UCSD-AML1 (cell line): ENCODE results near the gene TTC27.
"Not testable (repeated sequence)": the region's sequence is repeated elsewhere in the genome, so short reads cannot be mapped to it uniquely, and the experiment has no call there.

Experiments
- DNase-seq: peaks from one replicate; lab custom pipeline; 2025; ENCODE audit not compliant: unreplicated experiment; lab: John Stamatoyannopoulos, UW

The TTC27 gene

DNA sequence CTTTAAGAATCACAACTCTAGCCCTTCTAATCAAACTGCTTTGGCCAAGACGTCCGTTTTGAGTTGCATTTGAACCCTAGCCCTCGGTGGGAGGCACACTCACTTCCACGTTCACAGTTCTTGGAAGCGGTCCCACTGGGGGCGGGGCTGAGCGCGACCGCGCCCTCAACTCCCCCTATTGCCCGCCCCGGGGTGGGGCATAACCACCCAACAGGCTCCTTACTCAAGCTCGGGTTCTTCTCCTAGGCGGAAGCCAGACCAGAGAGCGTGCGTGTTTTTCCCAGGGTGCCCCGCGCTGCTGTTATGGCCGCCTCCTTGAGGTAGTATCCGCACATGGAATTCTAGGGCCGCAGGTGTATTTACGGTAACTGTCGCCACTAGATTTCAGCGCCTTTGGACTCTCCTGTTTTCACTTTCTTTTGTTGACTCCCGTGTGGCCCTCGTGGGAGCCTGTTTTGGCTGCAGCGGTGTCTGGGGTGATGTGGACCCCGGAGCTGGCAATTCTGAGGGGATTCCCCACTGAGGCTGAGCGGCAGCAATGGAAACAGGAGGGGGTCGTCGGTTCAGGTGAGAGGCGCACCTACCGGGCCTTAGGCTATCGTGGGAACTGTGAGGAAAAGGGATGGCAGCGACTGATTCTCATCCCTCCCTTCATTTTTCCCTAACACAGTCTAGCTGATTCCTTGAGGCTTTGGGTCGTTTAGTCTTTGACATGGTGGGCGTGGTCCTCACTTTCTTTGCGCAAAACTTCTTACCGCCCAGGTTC lies at the start of gene TTC27:
TSS of gene TTC27 (plus strand) at position 237 of the 766 bp plus-strand sequence. CDS start at position 480, 243 bp downstream.
- DNase-seq = peak; percentile 94

DNA sequence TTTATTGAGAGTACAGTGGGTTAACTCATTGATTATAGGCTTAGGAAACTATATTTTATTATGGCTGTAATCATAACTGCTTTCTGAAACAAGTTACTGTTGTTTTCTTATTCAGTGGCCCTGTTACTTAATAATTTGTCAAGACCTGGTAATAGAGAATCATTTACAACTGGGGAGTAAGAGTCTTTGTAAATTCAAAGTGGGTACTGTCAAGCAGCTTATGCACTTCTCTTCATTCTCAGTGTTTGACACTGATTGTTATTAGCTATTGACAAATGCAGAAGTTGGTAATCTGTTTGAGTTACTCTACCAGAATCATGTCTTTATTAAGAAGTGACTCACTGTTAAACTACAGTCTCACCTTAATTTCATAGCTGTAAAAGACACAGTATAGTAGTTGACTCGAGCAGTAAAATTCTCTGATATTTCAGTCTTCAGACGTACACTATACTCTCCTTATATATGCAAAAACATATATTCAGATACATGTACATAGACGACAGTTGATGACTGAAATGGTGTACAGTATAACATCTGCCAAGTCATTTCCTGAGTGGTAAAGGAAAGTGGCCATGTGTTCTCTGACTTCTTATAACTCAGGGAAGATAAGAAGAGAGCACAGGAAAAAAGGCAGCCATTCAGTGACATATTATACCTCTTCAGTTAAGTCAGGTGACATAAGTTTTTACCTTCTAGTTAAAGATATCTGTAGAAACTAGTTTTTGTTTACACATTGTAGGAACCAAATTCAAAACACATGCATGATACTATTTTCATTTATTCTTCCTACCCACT lies 36.0 kb upstream of the TTC27 start:
- no peak for DNase-seq

DNA sequence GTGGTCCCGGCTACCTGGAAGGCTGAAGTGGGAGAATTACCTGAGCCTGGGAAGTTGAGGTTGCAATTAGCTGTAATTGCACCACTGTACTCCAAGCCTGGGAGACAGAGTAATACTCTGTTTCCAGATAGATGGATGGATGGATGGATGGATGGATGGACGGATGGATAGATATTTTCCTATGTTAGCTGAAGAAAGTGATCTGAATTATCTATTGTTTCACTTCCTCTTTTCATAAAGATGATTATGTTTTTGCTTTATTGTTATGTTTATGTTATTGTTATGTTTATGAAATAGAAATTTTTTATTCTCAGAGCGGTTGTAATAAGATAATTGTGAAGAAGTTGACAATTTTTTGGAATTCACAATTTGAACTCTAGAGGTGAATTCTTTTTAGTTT lies 33.3 kb upstream of the TTC27 start:
- DNase-seq = no peak

DNA sequence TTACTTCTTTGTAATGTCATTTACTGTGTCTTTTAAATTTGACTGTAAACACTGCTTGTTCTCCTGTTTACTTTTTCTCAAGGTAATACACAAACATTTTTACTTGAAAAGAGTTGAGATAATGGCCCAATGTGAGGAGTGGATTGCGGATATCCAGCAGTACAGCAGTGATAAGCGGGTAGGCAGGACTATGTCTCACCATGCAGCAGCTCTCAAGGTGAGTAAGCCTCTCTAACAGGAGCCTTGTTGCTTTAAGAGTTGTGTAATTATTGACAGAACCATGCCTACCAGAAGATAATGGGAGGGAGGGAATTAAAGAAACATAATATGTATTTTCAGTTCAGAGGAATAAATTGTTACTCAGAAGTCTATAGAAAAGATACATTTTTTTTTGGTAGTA lies 16.5 kb upstream of the TTC27 start:
- no peak for DNase-seq

DNA sequence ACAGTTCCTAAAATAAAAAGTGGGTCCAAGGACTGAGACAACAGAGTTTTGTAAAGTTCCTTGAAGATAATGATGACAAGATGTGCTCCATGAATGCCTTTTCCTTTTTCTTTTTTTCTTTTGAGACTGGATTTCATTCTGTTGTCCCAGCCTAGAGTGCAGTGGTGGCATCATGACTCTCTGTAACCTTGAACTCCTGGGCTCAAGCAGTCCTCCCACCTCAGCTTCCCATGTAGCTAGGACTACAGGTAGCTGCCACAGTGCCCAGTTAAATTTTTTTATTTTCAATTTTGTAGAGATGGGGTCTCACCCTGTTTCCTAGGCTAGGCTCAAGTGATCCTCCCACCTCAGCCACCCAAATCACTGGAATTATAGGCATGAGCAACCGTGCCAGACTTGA lies 16.1 kb upstream of the TTC27 start:
- DNase-seq = no peak

DNA sequence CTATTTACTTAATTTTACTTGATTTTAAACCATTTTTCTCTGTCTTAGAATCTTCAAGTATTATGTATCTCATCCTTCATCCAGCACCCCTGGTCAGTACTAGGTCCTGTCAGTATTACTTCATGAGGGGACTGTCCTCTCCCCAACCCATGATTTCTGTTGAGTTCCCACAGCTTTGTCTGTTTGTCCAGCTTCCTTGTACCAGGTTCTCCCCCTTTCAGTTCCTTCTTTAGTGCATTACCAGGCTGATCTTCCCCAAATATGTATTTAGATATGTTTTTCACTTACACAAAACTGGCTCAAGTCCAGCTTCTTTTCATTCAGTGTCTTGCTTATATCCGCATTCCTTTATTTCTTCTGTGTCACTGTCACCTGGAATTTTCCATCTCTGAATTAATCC lies 13.8 kb upstream of the TTC27 start:
- no peak for DNase-seq

DNA sequence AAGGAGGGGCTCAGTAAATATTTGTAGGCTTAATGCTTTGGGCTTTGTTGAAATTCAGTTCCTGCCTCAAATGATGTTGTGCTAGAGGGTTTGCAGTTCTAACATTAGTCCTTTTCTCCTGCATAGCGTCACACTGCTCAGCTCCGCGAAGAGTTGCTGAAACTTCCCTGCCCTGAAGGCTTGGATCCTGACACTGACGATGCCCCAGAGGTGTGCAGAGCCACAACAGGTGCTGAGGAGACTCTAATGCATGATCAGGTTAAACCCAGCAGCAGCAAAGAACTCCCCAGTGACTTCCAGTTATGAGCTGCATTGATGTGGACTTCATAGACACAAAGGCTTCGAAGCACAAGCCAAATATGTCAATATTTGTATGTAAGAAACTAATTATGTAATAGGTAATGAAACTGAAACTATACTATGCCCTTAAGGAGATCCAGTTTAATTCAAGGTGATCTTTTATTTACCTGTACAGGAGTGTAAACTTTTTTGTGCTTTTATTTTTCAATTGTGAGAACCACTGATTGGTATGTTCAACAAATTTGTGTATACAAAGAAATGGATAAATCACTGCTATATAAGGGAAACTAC lies 10.2 kb upstream of the TTC27 start:
- no peak for DNase-seq

DNA sequence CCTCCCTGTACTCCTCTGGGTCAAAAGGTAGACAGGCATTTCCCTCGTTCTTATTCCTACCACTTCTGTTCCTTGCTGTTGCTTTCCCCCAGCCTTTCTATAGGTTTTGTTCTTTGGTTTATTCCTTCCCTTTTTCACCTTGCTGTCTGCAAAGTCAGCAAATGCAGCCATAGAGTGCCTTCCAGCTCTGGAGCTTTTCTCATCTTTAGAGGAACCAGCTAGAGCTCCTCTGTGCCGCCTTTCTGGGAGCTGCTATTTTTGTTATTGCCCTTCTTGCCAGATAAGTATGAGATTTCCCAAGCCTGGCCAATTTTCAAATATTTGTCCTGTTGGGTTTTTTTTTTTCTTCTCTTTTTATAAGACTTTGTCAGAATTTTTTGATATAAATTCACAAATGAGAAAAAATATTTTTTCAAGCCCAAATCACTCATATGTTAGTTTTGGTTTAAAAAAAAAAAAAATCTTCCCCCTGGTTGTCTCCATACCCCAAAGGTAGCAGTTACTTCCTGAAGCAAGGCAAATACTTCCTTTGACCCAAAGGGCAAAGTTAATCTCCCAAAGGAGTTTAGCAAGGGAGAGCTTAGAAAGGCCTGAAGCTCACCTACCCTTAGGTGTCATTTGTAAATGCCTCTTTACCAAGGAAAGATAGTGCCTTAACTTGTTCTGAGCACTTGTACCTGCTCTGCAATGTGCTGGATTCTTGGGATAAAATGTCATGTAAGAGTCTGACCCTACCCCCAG lies 5.1 kb upstream of the TTC27 start:
- DNase-seq = no peak

DNA sequence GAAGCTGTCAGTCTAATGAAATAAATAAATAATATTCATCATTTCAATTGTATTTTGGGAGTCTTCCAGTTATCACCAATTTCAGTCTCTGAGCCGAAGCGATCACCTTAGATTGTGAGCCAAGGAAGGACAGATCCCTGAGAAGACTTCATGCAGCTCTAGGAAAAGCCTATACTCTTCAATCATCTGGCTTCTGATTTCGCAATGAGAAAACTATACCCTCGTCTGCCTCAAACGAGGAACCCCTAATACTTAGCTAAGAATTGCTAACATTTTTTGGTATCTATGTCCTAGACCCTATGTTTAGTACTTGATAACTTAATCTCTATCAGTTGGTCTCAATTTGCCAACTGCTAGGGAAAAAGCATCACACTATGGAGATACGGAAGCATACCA lies 4.5 kb upstream of the TTC27 start:
- DNase-seq = no peak

DNA sequence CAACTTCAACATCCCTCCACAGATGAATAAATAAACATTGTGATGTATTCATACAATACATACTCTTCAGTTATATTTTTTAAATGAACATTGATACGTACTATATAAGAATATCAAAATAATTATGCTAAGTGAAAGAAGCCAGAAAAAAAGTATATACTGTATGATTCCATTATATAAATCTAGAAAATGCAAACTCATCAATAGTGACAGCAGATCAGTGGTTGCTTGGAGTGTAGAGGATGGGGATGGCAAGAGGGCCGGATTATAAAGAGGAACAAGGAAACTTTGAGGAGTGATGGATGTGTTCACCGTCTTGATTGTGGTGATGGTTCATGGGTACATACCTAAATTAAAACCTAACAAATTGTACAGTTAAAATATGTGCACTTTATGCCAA lies 3.0 kb upstream of the TTC27 start:
- no peak for DNase-seq

DNA sequence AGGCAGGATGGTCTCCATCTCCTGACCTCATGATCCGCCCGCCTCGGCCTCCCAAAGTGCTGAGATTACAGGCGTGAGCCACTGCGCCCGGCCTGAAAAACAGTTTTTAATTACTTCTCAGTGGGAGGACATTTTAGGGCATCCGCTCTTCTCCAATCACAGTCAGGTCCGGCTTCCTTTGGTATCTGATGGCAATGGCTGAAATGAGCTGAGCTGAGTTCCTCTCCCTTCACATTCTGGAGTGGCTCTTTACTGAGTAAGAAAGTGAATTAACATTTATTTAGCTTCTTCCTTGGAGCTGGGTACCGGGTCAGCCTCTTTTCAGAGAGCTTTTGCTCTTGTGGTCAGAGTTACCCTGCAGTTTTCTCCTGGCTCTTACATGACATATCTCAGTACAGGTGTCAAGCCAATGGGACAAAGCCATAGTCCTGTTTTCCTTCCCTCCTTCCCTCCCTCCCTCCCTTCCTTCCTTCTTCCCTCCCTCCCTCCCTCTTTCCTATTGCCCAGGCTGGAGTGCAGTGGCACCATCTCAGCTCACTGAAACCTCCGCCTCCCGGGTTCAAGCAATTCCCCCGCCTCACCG lies 1.1 kb upstream of the TTC27 start:
- no peak for DNase-seq

DNA sequence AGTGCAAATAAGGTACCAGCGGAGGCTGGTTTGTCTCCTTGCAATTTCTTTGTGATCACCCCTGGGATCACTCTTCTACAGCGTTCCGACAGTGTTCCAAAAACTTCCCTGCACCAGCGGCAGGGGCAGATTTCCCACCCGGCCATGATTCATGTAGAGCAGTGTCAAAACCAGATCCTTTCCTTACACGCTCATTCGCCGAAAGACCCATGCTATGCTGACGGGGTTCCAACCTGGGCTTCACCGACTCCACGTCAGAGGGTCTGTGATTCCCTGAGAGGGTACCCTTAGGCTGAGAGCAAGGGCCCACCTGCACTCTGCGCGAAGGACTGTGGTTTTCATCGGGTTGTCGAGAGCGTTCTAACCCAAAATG lies 423 bp upstream of the TTC27 start:
- no peak for DNase-seq

DNA sequence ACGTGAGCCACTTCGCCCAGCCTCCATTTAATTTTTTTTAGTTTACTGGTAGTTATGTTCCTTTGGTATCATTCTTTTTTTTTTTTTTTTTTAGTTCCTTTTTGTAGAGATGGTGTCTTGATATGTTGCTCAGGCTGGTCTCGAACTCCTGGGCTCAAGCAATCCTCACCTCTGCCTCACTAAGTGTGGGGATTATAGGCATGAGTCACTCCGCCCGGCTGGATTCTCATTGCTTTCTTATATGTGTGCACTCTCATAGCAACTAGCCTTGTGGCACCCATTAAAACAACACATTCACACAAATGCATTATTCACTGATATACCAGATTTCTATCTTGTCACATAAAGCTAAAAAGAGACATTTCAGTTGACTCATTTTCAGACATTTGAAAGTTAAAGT lies 4.2 kb downstream of the TTC27 start:
- peak; percentile 15 for DNase-seq

DNA sequence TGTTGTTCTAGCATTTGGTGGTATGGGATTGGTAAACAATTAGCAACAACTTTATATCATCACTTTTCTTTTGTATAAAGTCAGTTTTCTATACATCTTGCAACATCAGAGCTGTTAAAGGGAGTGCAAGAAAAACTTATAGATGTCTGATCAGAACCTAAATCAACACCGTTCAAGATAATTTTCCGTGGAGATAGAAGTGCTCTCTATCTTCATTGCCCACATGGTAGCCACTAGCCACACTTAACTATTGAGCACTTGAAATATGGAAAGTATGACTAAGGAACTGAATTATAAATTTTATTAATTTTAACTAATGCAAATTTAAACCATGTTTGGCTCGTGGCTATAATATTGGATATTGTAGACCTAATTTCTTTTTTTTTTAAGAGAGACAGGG lies 5.2 kb downstream of the TTC27 start:
- no peak for DNase-seq

DNA sequence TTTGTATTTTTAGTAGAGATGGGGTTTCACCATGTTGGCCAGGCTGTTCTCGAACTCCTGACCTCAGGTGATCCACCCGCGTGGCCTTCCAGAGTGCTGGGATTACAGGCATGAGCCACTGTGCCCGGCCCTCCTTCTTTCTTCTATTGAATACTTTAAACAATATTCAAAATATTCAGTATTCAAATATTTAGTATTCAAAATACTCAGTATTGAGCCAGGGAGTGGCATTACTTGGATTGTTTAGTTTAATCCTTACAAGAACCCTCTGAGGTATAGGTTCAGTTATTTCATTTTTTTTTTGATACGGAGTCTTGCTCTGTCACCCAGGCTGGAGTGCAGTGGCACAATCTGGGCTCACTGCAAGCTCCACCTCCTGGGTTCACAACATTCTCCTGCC lies 10.7 kb downstream of the TTC27 start:
- DNase-seq = not testable (repeated sequence)

DNA sequence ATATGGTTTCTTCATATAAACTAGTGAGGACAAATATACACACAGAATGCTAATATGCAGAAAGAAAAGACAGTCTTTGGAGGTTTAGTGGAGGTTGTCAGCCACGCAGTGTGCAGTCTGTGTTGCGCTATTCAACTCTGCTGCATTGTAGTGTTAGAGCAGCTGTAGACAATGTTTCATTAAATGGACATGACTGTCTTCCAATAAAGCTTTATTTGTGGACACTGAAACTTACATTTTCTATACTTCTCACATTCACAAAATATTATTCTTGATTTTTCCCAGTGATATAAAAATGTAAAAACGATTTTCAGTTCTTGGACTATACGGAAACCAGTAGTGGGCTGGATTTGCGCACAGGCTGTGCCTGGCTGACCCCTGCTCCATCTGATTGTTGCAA lies 13.3 kb downstream of the TTC27 start:
- DNase-seq = no peak

DNA sequence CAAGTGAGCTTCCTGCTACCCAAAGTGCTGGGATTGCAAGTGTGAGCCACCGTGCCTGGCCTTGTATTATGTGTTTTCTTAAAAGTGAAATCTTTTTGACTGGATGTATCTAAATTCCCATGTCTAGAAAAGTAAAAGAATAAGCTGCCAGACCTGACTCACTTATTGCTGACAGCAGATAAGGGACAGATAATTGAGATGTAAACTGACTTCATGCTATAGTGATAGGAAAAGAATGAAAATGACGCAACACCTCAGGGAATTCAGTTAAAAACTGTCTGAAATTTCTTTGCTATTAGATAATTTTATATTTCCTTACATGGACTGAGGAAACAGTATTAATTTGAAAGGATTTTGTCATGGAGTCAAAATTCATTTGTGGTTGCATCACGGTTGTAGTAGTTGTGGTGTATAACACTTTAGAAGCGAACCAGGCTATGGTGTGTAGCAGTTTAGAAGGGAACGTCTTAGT lies 19.4 kb downstream of the TTC27 start:
- no peak for DNase-seq

DNA sequence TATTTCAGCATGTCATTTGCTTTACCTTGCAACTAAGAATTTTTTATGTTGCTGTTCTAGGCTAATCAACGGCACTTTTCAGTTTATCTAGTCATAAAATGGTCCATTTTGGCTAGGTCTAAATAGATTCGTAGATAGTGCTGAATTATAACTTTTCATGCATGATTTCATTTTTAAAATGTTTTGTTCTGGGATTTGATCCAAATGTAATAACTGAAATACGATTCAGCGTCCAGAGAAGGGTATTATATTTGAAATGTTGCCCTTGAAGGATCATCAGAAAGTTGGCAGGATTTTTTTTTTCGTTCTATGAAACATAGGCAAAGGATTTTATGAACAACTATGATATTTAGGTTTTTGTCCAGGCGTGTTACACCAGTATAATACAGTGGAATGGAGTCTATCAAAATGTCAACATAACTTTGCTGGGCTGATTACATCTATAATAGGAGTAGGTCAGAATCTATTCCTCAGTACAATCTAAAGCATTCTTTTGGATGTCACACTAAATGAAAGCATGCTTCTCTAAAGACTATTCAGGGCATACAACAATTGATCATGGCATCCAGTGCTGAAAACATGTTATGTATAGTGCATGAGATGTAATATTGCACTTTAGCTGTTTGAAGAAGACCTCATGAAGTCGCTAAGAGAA lies 24.8 kb downstream of the TTC27 start:
- no peak for DNase-seq

DNA sequence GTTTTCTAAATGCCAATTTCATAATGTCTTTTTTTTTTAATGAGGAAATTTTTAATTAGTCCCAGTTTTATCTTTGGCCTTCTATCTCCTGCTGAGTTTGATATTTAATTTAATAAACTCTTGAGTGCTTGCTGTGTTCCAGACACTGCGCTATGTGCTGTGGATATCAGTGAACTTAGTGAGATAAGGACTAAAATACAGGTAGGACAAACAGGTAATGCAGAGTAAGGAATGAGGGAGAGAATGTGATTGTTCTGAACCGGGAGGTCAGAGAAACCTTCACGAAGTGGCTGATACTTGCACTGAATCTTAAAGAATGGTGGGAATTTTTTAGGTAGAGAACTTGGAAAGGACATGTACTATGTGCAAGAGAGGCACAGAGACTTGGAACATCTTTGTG lies 28.2 kb downstream of the TTC27 start:
- no peak for DNase-seq

DNA sequence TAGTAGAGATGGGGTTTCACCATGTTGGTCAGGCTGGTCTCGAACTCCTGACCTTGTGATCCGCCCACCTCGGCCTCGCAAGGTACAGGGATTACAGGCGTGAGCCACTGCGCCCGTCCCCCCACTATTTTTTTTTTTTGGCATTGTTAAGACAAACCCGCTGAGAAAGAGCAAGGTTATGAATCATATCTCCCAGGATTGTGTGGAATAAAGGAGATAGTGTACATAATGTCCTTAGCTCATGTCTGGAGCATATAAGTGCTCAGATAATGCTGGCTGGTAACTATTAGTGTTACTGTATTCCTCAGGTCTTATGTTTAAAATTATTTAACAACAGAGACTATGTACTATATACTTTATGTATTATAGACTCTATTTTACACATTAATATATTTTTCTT lies 36.0 kb downstream of the TTC27 start:
- no peak for DNase-seq

DNA sequence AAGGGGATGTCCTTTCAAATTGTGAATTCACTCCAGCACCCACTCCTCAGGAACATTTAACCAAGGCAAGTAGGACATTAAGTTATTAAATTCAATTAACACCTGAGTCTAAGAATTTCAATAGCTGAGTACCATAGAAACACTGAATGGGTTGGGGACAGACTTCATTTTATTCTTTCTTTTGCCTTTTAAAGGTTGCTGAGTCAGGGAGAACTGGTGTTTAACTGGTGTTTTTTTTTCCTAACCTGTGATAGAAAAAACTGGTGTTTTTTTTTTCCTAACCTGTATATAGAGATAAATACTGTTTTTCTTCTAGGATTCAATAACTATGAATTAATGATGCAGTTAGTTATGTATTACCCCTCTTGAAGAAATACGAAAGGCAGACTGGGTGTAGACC lies 38.9 kb downstream of the TTC27 start:
- DNase-seq = no peak
